Lower lobe of right lung (tissue), 2 donors: ENCODE measurements around the gene TENT5D. TPM values are rescaled to one million over a fixed set of nuclear protein-coding genes. Genes with fewer than 3 reads are reported as not detected.
"Not testable (repeated sequence)": the region's sequence is repeated elsewhere in the genome, so short reads cannot be mapped to it uniquely, and the experiment has no call there.

Experiments
- ATAC-seq, 2 donors: fragments of 200-7000 bp; cut with Tn5 transposase; one replicate each; pipeline ENCODE4 v1.9.1; 2020 to 2022; ENCODE audit warnings: mild to moderate bottlenecking in 2 of 2, moderate library complexity in 2 of 2
- DNase-seq: peaks from one replicate; pipeline ENCODE4 v3.0.0-alpha.2; 2020
- H3K27ac ChIP-seq: fragments of 200-600 bp; one replicate; pipeline ENCODE4 v1.8.0; 2022
- H3K27me3 ChIP-seq: fragments of 200-600 bp; one replicate; pipeline ENCODE4 v1.8.0; 2022; ENCODE audit warnings: low read depth
- H3K36me3 ChIP-seq: fragments of 200-600 bp; one replicate; pipeline ENCODE4 v1.8.0; 2022; ENCODE audit warnings: mild to moderate bottlenecking
- H3K4me1 ChIP-seq: fragments of 200-600 bp; one replicate; pipeline ENCODE4 v1.8.0; 2022
- H3K4me3 ChIP-seq: fragments of 200-600 bp; one replicate; pipeline ENCODE4 v1.8.0; 2022; ENCODE audit warnings: mild to moderate bottlenecking
- H3K9me3 ChIP-seq: fragments of 200-600 bp; one replicate; pipeline ENCODE4 v1.8.0; 2022
- intact Hi-C: fragments of 100-400 bp; cut with DNase I; formaldehyde crosslinking; loops from one replicate; pipeline ENCODE4 v1.11.0; 2022
- total RNA-seq: library from RNA; stranded (reverse); fragmentation: NEBNext Ultra II Directional; extraction: Animal tissue kit (Norgen Biotek cat#: 25700); gene quantifications from one replicate; pipeline ENCODE4 v1.2.1, GENCODE V29; 2021
- TF ChIP-seq, protein P1 (sequence below): fragments of 200-600 bp; IDR thresholded peaks from one replicate; pipeline ENCODE4 v1.8.0; 2022; ENCODE audit warnings: antibody characterized with exemption, mild to moderate bottlenecking
- donor health status: DM: no; HTN: yes; CAD: no; lungs with severe emphysema.

The TENT5D gene
- total RNA-seq, 1 donor from 2014 or later: not detected

DNA sequence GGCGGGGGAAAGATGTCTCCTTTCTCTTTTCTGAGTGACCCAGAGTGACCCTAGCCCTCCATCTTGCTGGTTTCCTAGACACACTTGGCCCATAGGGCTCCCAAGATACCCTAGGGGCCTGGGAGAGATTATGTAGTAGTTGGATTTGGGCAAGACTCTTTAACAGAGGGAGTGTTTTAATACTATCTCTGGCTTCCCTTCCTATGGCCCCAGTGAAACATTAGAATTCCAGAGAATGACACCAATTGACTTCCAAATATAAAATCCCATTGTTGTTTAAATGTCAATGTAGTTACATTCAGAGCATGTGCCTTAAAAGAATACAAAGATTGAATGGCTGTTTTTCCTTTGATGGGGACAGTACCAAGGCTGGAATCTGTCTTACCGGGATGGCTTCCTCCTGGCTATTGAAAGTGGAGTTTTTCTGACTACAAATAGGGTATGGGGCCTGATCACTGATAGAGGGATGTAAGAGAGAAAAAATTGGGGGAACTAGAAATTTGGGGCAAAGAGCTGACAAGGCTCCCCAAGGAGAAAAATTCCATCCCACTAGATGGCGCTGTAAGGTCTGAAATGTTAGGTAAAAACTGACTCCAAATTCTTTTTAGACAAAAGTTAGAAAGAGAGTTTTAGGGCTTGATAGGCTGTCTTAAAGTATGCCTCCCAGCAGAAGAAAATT lies 10.7 kb downstream of the TENT5D start:
- intact Hi-C loops: no loop called here
- no peaks in the 10 kb centered on the region for H3K9me3 ChIP-seq
- no peaks in the 10 kb centered on the region for H3K27me3 ChIP-seq
- DNase-seq (no peak), ATAC-seq (no peak)
- H3K4me1 ChIP-seq: no peaks in the 10 kb centered on the region
- H3K27ac ChIP-seq: no peak overlapping the region
- no peak overlapping the region for H3K4me3 ChIP-seq
- no peaks in the 10 kb centered on the region for H3K36me3 ChIP-seq
- TF ChIP-seq, protein P1, sequence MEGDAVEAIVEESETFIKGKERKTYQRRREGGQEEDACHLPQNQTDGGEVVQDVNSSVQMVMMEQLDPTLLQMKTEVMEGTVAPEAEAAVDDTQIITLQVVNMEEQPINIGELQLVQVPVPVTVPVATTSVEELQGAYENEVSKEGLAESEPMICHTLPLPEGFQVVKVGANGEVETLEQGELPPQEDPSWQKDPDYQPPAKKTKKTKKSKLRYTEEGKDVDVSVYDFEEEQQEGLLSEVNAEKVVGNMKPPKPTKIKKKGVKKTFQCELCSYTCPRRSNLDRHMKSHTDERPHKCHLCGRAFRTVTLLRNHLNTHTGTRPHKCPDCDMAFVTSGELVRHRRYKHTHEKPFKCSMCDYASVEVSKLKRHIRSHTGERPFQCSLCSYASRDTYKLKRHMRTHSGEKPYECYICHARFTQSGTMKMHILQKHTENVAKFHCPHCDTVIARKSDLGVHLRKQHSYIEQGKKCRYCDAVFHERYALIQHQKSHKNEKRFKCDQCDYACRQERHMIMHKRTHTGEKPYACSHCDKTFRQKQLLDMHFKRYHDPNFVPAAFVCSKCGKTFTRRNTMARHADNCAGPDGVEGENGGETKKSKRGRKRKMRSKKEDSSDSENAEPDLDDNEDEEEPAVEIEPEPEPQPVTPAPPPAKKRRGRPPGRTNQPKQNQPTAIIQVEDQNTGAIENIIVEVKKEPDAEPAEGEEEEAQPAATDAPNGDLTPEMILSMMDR: no peak

DNA sequence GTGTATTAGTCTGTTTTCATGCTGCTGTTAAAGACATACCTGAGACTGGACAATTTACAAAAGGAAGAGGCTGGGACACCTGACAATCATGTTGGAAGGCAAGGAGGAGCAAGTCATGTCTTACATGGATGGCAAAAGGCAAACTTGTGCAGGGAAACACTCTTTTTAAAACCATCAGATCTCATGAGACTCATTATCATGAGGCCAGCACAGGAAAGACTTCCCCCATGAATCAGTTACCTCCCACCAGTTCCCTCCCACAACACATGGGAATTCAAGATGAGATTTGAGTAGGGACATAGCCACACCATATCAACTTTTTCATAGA lies 11.2 kb downstream of the TENT5D start:
- TF ChIP-seq, protein P1: no peak
- Histone ChIP-seq H3K9me3 (no peaks in the 10 kb centered on the region), H3K4me1 (no peaks in the 10 kb centered on the region), H3K27me3 (no peaks in the 10 kb centered on the region), H3K36me3 (no peaks in the 10 kb centered on the region), H3K27ac (no peak overlapping the region), H3K4me3 (no peak overlapping the region)
- DNase-seq: no peak
- ATAC-seq: no peak
- intact Hi-C loops: no loop called here

DNA sequence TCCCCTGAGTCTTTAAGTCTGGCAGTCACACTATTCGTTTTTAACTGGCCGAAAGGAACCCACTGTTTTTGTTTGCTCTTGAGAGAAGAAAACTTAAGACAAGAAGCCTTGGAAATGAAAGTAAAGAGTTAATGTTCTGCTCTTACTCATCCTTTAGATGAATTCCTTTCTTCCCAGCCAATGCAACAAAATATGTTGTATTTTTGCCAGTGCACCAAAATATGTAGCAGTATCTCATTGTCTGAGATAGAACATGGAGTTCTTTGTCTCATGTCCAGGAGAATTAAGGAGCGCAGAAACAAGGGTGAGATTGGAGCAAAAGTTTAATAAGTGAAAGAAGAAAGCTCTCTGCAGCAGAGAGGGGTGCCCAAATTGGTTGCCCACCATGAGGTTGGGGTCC lies 12.2 kb downstream of the TENT5D start:
- no peak overlapping the region for H3K27ac ChIP-seq
- DNase-seq: no peak
- H3K27me3 ChIP-seq: no peaks in the 10 kb centered on the region
- no peaks in the 10 kb centered on the region for H3K9me3 ChIP-seq
- TF ChIP-seq, protein P1: no peak
- no peak overlapping the region for H3K4me3 ChIP-seq
- H3K4me1 ChIP-seq: no peaks in the 10 kb centered on the region
- H3K36me3 ChIP-seq: no peaks in the 10 kb centered on the region
- ATAC-seq: no peak
- intact Hi-C loops: no loop called here

DNA sequence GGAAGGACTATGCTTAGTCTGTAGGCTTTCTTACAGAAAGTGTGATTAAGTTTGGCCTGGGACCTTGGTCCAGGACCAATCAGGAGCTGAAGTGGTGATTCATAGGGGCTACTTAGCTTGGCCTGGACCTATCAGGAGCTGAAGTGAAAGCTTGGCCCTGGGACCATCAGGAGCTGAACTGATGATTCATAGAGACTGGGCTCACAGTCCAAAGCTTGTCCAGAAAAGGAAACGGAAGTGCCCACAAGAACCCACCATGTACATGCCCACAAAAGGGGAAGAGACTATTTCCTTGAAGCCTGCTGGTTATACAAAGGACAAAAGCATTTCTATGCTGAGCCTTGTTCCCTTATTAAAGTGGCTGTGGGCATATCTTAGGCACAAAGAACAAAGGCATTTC lies 12.6 kb downstream of the TENT5D start:
- no peaks in the 10 kb centered on the region for H3K9me3 ChIP-seq
- no peaks in the 10 kb centered on the region for H3K36me3 ChIP-seq
- no peak overlapping the region for H3K27ac ChIP-seq
- DNase-seq (no peak), ATAC-seq (no peak)
- no peaks in the 10 kb centered on the region for H3K27me3 ChIP-seq
- no peaks in the 10 kb centered on the region for H3K4me1 ChIP-seq
- no peak overlapping the region for H3K4me3 ChIP-seq
- TF ChIP-seq, protein P1: no peak
- intact Hi-C loops: no loop called here

DNA sequence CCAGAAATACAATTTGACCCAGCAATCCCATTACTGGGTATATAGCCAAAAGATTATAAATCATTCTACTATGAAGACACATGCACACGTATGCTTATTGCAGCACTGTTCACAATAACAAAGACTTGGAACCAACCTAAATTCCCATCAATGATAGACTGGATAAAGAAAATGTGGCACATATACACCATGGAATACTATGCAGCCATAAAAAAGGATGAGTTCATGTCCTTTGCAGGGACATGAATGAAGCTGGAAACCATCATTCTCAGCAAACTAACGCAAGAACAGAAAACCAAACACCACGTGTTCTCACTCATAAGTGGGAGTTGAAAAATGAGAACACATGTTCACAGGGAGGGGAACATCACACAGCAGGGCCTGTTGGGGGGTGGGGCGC lies 47.9 kb downstream of the TENT5D start:
- intact Hi-C loops, H3K27me3 ChIP-seq, H3K9me3 ChIP-seq, DNase-seq, ATAC-seq, H3K36me3 ChIP-seq, H3K4me1 ChIP-seq, H3K27ac ChIP-seq, H3K4me3 ChIP-seq: not testable (repeated sequence)

DNA sequence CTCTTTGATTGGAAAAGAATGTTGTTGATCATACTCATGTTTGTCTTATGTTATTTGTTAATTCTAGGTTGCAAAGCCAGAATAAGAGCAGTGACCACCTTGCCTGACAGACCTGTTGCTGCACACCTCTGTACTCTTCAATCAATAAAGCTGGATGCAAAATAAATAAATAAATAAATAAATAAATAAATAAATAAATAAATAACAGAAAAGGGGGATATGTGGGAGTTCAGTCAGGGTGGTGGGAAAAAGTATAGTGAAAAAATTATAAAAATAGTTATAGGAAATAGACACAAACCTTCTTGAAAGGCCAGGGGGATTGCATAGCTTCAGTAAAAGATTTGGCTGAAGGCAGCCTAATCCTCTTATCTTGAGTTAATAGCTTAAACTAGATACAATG lies 51.3 kb downstream of the TENT5D start:
- Histone ChIP-seq H3K9me3 (no peaks in the 10 kb centered on the region), H3K27me3 (no peaks in the 10 kb centered on the region), H3K4me3 (no peak overlapping the region), H3K27ac (no peak overlapping the region), H3K36me3 (no peaks in the 10 kb centered on the region), H3K4me1 (no peaks in the 10 kb centered on the region)
- intact Hi-C loops: no loop called here
- ATAC-seq: no peak
- TF ChIP-seq, protein P1: no peak
- no peak for DNase-seq
